Measurements from ENCODE around the gene HMCES.

Gene HMCES

DNA sequence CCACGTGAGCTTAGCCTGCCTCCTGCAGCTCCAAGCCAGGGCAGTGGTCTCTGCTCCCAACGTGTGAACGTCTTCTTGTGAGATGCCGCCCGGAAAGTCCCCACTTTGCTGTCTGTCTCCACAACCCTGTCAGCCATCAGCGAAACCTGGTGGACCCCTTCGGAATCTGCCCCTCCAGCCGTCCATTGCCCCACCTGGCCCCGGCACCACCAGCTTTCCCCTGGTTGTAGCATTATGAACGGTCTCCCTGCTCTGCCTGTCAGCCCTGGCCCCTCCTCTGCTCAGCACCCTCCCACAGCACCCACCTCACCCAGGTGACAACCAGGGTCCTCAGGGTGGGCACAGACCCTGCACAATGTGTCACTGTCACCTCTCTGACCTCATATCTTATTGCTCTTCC is 71.1 kb downstream of the HMCES start:
- no peak for DNase-seq

DNA sequence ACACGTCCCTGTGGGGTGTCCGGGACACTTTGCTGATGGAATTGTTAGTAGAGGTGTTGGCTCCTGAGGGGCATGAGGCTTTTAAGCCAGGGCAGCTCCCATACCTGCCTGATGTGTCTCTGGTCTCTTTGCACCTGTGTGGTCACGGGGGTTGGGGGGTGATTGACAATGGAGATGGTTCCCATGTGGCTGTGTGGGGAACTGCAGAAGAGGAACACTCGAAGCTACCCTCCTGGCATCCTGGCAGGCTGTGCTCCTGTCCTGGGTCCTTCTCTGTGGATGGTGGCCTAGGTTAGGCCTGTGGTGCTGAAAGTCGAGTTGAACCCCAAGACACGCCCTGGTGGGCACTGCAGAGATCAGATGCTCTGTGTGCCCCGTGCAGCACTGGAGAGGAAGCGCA is 73.4 kb downstream of the HMCES start:
- DNase-seq: no peak

DNA sequence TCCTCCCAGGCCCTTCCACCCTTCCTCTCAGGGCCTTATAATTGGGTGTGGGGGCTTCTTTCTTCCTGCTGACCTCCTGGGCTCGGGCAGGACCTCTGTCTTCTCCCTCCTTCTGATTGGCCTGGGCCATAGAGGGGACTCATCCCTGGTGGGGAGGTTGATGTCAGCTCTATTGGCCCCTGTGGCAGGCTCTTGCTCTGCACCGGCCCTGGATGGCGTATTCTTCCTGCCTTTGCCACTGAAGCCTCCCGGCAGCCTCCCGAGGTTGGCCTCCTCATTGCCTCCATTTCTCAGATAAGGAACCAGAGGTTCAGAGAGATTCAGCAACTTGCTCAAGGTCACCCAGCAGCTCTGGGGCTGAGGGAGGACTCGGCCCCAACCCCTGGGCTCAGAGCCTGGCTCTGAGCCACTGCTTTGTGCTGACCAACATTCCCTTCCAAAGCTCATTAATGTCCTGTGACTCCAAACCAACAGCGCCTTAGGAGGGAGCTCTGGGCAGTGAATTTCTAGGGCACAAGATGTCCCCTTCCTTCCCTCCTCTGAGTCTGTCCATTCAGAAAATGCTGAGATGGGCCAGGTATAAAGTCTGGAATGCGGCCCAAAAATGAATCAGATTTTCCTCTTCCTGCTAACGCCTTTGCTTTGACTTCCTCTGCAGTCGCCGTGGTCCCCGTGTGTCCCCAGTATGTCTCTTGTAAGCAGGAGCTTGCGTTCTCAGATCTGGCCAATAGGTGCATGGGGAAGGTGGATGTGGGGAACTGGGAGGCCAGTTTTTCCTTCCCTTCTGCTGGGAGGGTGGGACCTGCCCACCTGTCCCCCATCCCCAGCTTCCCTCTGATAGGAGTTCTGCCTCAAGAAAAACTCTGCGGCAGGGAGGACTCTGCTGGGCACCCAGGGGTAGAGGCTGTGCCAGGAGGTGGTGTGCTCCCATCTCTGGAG is 74.2 kb downstream of the HMCES start:
- no peak for DNase-seq

DNA sequence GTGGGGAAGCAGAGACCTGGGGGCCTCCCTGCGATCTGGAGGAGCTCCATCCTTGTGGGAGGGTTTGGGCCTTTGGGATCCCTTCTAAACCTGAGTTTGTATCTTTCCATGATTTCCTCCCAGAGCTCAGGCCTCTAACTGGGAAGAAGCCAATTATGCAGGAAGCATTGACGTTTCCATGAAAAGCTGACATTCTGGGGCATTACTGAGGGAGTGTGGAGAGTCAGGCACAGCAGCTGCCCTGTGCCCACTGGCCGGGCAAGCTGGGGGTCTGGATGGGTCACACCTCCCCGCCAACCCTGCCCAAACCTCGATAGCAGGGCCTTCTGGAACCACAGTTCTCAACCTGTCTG is 74.9 kb downstream of the HMCES start:
- DNase-seq: no peak

All from NCI-H2029 (cell line).